Liver (tissue), 9 donors: Measurements from ENCODE around the gene HTRA1. TPM values are rescaled to one million over a fixed set of nuclear protein-coding genes. Genes with fewer than 3 reads are reported as not detected.

Experiments
- DNase-seq: peaks from one replicate; pipeline ENCODE4 v3.0.0-alpha.2; 2017; ENCODE audit warnings: low spot score
- H3K27ac ChIP-seq, 2 donors: one replicate each; pipeline ENCODE4 v1.7.0; 2013; ENCODE audit warnings: inconsistent platforms in 2 of 2, low read length in 2 of 2, control low read depth in 1 of 2, low read depth in 1 of 2, mild to moderate bottlenecking in 1 of 2
- H3K27me3 ChIP-seq, 4 donors: one replicate each; pipeline versions ENCODE4 v1.6.1 to v1.7.0; 2013; ENCODE audit warnings: low read length in 3 of 4, inconsistent platforms in 1 of 4, mild to moderate bottlenecking in 1 of 4, moderate library complexity in 1 of 4; ENCODE audit not compliant: control insufficient read depth in 4 of 4, insufficient read depth in 4 of 4
- H3K36me3 ChIP-seq, 4 donors: one replicate each; pipeline versions ENCODE4 v1.6.1 to v1.7.0; 2013; ENCODE audit warnings: low read length in 3 of 4, mild to moderate bottlenecking in 3 of 4, low read depth in 1 of 4, moderate library complexity in 1 of 4; ENCODE audit not compliant: control insufficient read depth in 4 of 4, insufficient read depth in 3 of 4
- H3K4me1 ChIP-seq, 4 donors: one replicate each; pipeline versions ENCODE4 v1.6.1 to v1.7.0; 2013; ENCODE audit warnings: low read length in 3 of 4, mild to moderate bottlenecking in 3 of 4, moderate library complexity in 1 of 4; ENCODE audit not compliant: control insufficient read depth in 4 of 4, insufficient read depth in 4 of 4
- H3K4me3 ChIP-seq, 3 donors: one replicate each; pipeline versions ENCODE4 v1.6.1 to v1.7.0; 2013; ENCODE audit warnings: low read length in 3 of 3, control low read depth in 1 of 3, low read depth in 1 of 3, mild to moderate bottlenecking in 1 of 3
- H3K9ac ChIP-seq, 2 donors: one replicate each; pipeline ENCODE4 v1.7.0; 2013; ENCODE audit warnings: low read length in 2 of 2, mild to moderate bottlenecking in 2 of 2, moderate library complexity in 2 of 2, control low read depth in 1 of 2, low read depth in 1 of 2
- H3K9me3 ChIP-seq, 4 donors: one replicate each; pipeline versions ENCODE4 v1.6.1 to v1.7.0; 2013; ENCODE audit warnings: low read length in 3 of 4; ENCODE audit not compliant: control insufficient read depth in 4 of 4
- EGR1 ChIP-seq, 2 donors: IDR thresholded peaks; 2 replicates each; pipeline ENCODE4 v1.6.1; 2016 to 2018; ENCODE audit warnings: antibody characterized with exemption in 2 of 2, low read depth in 2 of 2
- FOXA1 ChIP-seq: IDR thresholded peaks from 2 replicates; pipeline ENCODE4 v1.6.1; 2016; ENCODE audit warnings: antibody characterized with exemption
- FOXA2 ChIP-seq: IDR thresholded peaks from 2 replicates; pipeline ENCODE4 v1.6.1; 2016; ENCODE audit warnings: antibody characterized with exemption
- GABPA ChIP-seq, 2 donors: IDR thresholded peaks in 1 of 2; conservative IDR thresholded peaks in 1 of 2; 2 replicates each; pipeline ENCODE4 v1.6.1; 2016; ENCODE audit warnings: antibody characterized with exemption in 2 of 2, mild to moderate bottlenecking in 1 of 2, moderate library complexity in 1 of 2
- JUND ChIP-seq, 2 donors: IDR thresholded peaks; 2 replicates each; pipeline ENCODE4 v1.6.1; 2016; ENCODE audit warnings: antibody characterized with exemption in 2 of 2
- MAX ChIP-seq: IDR thresholded peaks from 2 replicates; pipeline ENCODE4 v1.6.1; 2016; ENCODE audit warnings: antibody characterized with exemption
- NR2F2 ChIP-seq: IDR thresholded peaks from 2 replicates; pipeline ENCODE4 v1.6.1; 2016; ENCODE audit warnings: antibody characterized with exemption
- RAD21 ChIP-seq, 2 donors: IDR thresholded peaks; 2 replicates each; pipeline ENCODE4 v1.6.1; 2016; ENCODE audit warnings: antibody characterized with exemption in 2 of 2, mild to moderate bottlenecking in 2 of 2
- RXRA ChIP-seq, 2 donors: IDR thresholded peaks; 2 replicates each; pipeline ENCODE4 v1.6.1; 2017 to 2018; ENCODE audit warnings: antibody characterized with exemption in 2 of 2, mild to moderate bottlenecking in 1 of 2
- SP1 ChIP-seq: IDR thresholded peaks from 2 replicates; pipeline ENCODE4 v1.6.1; 2018; ENCODE audit warnings: antibody characterized with exemption, mild to moderate bottlenecking
- TAF1 ChIP-seq: conservative IDR thresholded peaks from 2 replicates; pipeline ENCODE4 v1.6.1; 2016; ENCODE audit warnings: antibody characterized with exemption, mild to moderate bottlenecking
- YY1 ChIP-seq: IDR thresholded peaks from 2 replicates; pipeline ENCODE4 v1.6.1; 2016; ENCODE audit warnings: antibody characterized with exemption, mild to moderate bottlenecking
- WGBS: extraction: QIAGEN DNeasy Blood & Tissue Kit; methylation state at CpG from one replicate; pipeline ENCODE4 v1.1.7; 2013; 5-methylcytosine and 5-hydroxymethylcytosine counted together
- polyA plus RNA-seq, 2 donors: library from polyadenylated mRNA; stranded (reverse) in 1 of 2; unstranded in 1 of 2; fragments of 200-250 nt in 1 of 2; fragments of >200 nt in 1 of 2; fragmentation: Nextera tagmentation in 1 of 2; extraction: Ambion mirVana in 1 of 2; gene quantifications; one replicate each; pipeline versions ENCODE4 v1.2.1 to v1.2.3, GENCODE V29; 2013 to 2015
- total RNA-seq, 2 donors: library from RNA; depleted of rRNA; stranded (reverse); fragments of >200 nt; gene quantifications; one replicate each; pipeline ENCODE4 v1.2.3, GENCODE V29; 2014
- TF ChIP-seq, protein P1 (sequence below): IDR thresholded peaks from 2 replicates; pipeline ENCODE4 v1.6.1; 2016; ENCODE audit warnings: antibody characterized with exemption
- TF ChIP-seq, protein P2 (sequence below): IDR thresholded peaks from 2 replicates; pipeline ENCODE4 v1.6.1; 2016; ENCODE audit warnings: antibody characterized with exemption
- TF ChIP-seq, protein P3 (sequence below): IDR thresholded peaks from 2 replicates; pipeline ENCODE4 v1.6.1; 2016; ENCODE audit warnings: antibody characterized with exemption, mild to moderate bottlenecking
- TF ChIP-seq, protein P4 (sequence below): fragments of 150-350 bp; IDR thresholded peaks from 2 replicates; pipeline ENCODE4 v1.5.1; 2017; ENCODE audit warnings: improper control_type of control experiment, low read depth, low read length; ENCODE audit not compliant: missing input control
- donor health status: healthy.
- donor health status: healthy.
- donor health status: healthy.
- donor health status: healthy.
- donor health status: healthy.

HTRA1 gene
- total and polyA plus RNA-seq, 4 donors, result 4.3 to 289 (median 72.1) TPM

DNA sequence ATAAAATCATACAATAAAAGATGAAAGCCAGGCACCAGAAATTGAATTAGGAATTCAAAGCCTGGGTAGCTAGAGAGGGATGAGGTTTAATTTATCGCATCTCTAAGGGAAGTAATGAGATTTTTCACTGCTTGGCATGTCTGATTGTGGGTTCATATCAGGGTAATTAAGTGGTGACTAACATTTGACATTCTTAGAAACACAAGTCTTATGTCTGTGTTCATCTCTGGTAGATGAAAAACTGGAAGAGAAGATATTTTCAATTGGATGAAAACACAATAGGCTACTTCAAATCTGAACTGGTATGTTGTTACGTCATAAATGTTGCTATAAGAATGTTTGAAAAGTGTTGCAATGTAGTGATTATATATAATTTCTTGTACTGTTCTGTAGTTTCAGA is 43.7 kb upstream of the HTRA1 start:
- no peak for TF ChIP-seq SP1
- TF ChIP-seq, protein P1, sequence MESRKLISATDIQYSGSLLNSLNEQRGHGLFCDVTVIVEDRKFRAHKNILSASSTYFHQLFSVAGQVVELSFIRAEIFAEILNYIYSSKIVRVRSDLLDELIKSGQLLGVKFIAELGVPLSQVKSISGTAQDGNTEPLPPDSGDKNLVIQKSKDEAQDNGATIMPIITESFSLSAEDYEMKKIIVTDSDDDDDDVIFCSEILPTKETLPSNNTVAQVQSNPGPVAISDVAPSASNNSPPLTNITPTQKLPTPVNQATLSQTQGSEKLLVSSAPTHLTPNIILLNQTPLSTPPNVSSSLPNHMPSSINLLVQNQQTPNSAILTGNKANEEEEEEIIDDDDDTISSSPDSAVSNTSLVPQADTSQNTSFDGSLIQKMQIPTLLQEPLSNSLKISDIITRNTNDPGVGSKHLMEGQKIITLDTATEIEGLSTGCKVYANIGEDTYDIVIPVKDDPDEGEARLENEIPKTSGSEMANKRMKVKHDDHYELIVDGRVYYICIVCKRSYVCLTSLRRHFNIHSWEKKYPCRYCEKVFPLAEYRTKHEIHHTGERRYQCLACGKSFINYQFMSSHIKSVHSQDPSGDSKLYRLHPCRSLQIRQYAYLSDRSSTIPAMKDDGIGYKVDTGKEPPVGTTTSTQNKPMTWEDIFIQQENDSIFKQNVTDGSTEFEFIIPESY, result no peak
- TF ChIP-seq GABPA (IDR thresholded peaks at IDR 0.05 in 1 of 2, conservative IDR thresholded peaks at IDR 0.05 in 1 of 2), result no peak
- TF ChIP-seq MAX, result no peak
- TF ChIP-seq NR2F2, result no peak
- no peak for TF ChIP-seq RAD21 (IDR thresholded peaks at IDR 0.05)
- TF ChIP-seq FOXA2, result no peak
- no peak for TF ChIP-seq YY1
- TF ChIP-seq, protein P2, sequence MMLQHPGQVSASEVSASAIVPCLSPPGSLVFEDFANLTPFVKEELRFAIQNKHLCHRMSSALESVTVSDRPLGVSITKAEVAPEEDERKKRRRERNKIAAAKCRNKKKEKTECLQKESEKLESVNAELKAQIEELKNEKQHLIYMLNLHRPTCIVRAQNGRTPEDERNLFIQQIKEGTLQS, result no peak
- TF ChIP-seq RXRA (IDR thresholded peaks at IDR 0.05), result no peak
- no peak for TF ChIP-seq EGR1 (IDR thresholded peaks at IDR 0.05; ENCODE audit: low read depth in 2 of 2)
- TF ChIP-seq, protein P3, sequence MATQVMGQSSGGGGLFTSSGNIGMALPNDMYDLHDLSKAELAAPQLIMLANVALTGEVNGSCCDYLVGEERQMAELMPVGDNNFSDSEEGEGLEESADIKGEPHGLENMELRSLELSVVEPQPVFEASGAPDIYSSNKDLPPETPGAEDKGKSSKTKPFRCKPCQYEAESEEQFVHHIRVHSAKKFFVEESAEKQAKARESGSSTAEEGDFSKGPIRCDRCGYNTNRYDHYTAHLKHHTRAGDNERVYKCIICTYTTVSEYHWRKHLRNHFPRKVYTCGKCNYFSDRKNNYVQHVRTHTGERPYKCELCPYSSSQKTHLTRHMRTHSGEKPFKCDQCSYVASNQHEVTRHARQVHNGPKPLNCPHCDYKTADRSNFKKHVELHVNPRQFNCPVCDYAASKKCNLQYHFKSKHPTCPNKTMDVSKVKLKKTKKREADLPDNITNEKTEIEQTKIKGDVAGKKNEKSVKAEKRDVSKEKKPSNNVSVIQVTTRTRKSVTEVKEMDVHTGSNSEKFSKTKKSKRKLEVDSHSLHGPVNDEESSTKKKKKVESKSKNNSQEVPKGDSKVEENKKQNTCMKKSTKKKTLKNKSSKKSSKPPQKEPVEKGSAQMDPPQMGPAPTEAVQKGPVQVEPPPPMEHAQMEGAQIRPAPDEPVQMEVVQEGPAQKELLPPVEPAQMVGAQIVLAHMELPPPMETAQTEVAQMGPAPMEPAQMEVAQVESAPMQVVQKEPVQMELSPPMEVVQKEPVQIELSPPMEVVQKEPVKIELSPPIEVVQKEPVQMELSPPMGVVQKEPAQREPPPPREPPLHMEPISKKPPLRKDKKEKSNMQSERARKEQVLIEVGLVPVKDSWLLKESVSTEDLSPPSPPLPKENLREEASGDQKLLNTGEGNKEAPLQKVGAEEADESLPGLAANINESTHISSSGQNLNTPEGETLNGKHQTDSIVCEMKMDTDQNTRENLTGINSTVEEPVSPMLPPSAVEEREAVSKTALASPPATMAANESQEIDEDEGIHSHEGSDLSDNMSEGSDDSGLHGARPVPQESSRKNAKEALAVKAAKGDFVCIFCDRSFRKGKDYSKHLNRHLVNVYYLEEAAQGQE, result no peak
- no peak for TF ChIP-seq TAF1
- TF ChIP-seq FOXA1, result no peak
- TF ChIP-seq, protein P4, sequence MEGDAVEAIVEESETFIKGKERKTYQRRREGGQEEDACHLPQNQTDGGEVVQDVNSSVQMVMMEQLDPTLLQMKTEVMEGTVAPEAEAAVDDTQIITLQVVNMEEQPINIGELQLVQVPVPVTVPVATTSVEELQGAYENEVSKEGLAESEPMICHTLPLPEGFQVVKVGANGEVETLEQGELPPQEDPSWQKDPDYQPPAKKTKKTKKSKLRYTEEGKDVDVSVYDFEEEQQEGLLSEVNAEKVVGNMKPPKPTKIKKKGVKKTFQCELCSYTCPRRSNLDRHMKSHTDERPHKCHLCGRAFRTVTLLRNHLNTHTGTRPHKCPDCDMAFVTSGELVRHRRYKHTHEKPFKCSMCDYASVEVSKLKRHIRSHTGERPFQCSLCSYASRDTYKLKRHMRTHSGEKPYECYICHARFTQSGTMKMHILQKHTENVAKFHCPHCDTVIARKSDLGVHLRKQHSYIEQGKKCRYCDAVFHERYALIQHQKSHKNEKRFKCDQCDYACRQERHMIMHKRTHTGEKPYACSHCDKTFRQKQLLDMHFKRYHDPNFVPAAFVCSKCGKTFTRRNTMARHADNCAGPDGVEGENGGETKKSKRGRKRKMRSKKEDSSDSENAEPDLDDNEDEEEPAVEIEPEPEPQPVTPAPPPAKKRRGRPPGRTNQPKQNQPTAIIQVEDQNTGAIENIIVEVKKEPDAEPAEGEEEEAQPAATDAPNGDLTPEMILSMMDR, result no peak
- no peak for TF ChIP-seq JUND (IDR thresholded peaks at IDR 0.05)

GRCh38 chr10:122419016-122419415 is 42.3 kb upstream of the HTRA1 start:
- Histone ChIP-seq H3K9ac (no peak overlapping the region), H3K36me3 (peaks cover 3 to 13% (median 7%) of the 10 kb centered on the region in 4 donors), H3K4me1 (no peaks in the 10 kb centered on the region), H3K9me3 (no peaks in the 10 kb centered on the region), H3K27ac (no peak overlapping the region), H3K4me3 (no peak overlapping the region), H3K27me3 (no peaks in the 10 kb centered on the region)
- WGBS, result 86% methylated on average over 1 of the region's 1 CpG
- DNase-seq, result no peak
- TF ChIP-seq NR2F2 (no peak), FOXA1 (no peak), TAF1 (no peak), MAX (no peak), FOXA2 (no peak), RAD21 (IDR thresholded peaks at IDR 0.05) (no peak), YY1 (no peak), EGR1 (IDR thresholded peaks at IDR 0.05; ENCODE audit: low read depth in 2 of 2) (no peak), JUND (IDR thresholded peaks at IDR 0.05) (no peak)
- TF ChIP-seq, protein P3, result no peak
- TF ChIP-seq, protein P2, result no peak
- TF ChIP-seq, protein P4, result no peak

More for the DNA sequence above, 43.7 kb upstream of the HTRA1 start:
- no peak overlapping the region for H3K27ac ChIP-seq
- DNase-seq, result no peak
- WGBS, result 95% methylated on average over 2 of the region's 2 CpGs
- peaks cover 3 to 13% (median 9%) of the 10 kb centered on the region in 4 donors for H3K36me3 ChIP-seq
- H3K27me3 ChIP-seq, result no peaks in the 10 kb centered on the region
- no peak overlapping the region for H3K4me3 ChIP-seq
- H3K9ac ChIP-seq, result no peak overlapping the region
- H3K4me1 ChIP-seq, result no peaks in the 10 kb centered on the region
- H3K9me3 ChIP-seq, result no peaks in the 10 kb centered on the region
